ENCODE results near the gene RUBCNL. TPM values are rescaled to one million over a fixed set of nuclear protein-coding genes. Genes with fewer than 3 reads are reported as not detected.

RUBCNL gene
- total and polyA plus RNA-seq, 4 donors = 0.36 to 4.2 (median 0.96) TPM

DNA sequence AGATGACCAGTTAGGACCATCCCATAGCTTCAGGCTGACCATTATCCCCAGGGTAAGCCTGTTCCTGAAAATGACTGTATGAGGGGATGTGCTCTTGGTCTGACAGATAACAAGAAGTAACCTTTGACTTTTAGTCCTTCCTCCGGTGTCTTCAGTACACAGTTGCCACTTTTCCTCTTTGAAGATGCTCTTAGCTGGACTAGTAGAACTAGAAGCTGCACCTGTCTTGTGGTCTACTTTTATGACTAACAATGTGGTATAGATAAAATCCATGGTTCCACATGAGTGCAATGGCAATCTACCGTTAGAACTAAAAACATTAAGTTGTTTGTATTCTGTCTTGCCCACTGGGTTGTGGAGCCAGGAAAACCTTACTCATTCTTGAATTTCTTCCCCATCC is 5.9 kb upstream of the RUBCNL start:
- Histone ChIP-seq H3K4me1 (ENCODE audit: control insufficient read depth in 4 of 4, insufficient read depth in 4 of 4, low read length in 3 of 4) (peaks cover 0 to 2% (median 0%) of the 10 kb centered on the region in 4 donors), H3K27ac (ENCODE audit: low read depth in 1 of 2, low read length in 2 of 2) (no peak overlapping the region), H3K27me3 (ENCODE audit: control insufficient read depth in 4 of 4, insufficient read depth in 4 of 4, low read length in 3 of 4) (peaks cover 0 to 4% (median 0%) of the 10 kb centered on the region in 4 donors), H3K9me3 (ENCODE audit: control insufficient read depth in 4 of 4, low read length in 3 of 4) (no peaks in the 10 kb centered on the region), H3K36me3 (ENCODE audit: control insufficient read depth in 4 of 4, insufficient read depth in 3 of 4, low read depth in 1 of 4, low read length in 3 of 4) (no peaks in the 10 kb centered on the region), H3K4me3 (ENCODE audit: low read depth in 1 of 3, low read length in 3 of 3) (no peak overlapping the region), H3K9ac (ENCODE audit: low read depth in 1 of 2, low read length in 2 of 2) (no peak overlapping the region)
- DNase-seq (ENCODE audit: low spot score) = no peak
- TF ChIP-seq YY1 (IDR thresholded peaks at IDR 0.05) (no peak), SP1 (IDR thresholded peaks at IDR 0.05) (no peak), RXRA (IDR thresholded peaks at IDR 0.05) (no peak), HNF4G (IDR thresholded peaks at IDR 0.05) (no peak), FOXA2 (IDR thresholded peaks at IDR 0.05) (no peak)
- TF ChIP-seq, protein P1, sequence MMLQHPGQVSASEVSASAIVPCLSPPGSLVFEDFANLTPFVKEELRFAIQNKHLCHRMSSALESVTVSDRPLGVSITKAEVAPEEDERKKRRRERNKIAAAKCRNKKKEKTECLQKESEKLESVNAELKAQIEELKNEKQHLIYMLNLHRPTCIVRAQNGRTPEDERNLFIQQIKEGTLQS (IDR thresholded peaks at IDR 0.05) = no peak
- TF ChIP-seq, protein P2, sequence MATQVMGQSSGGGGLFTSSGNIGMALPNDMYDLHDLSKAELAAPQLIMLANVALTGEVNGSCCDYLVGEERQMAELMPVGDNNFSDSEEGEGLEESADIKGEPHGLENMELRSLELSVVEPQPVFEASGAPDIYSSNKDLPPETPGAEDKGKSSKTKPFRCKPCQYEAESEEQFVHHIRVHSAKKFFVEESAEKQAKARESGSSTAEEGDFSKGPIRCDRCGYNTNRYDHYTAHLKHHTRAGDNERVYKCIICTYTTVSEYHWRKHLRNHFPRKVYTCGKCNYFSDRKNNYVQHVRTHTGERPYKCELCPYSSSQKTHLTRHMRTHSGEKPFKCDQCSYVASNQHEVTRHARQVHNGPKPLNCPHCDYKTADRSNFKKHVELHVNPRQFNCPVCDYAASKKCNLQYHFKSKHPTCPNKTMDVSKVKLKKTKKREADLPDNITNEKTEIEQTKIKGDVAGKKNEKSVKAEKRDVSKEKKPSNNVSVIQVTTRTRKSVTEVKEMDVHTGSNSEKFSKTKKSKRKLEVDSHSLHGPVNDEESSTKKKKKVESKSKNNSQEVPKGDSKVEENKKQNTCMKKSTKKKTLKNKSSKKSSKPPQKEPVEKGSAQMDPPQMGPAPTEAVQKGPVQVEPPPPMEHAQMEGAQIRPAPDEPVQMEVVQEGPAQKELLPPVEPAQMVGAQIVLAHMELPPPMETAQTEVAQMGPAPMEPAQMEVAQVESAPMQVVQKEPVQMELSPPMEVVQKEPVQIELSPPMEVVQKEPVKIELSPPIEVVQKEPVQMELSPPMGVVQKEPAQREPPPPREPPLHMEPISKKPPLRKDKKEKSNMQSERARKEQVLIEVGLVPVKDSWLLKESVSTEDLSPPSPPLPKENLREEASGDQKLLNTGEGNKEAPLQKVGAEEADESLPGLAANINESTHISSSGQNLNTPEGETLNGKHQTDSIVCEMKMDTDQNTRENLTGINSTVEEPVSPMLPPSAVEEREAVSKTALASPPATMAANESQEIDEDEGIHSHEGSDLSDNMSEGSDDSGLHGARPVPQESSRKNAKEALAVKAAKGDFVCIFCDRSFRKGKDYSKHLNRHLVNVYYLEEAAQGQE (IDR thresholded peaks at IDR 0.05) = no peak
- WGBS = 57% methylated on average over 2 of the region's 2 CpGs

- Histone ChIP-seq H3K9ac (ENCODE audit: low read depth in 1 of 2, low read length in 2 of 2) (no peak overlapping the region), H3K4me1 (ENCODE audit: control insufficient read depth in 4 of 4, insufficient read depth in 4 of 4, low read length in 3 of 4) (peaks cover 7 to 14% (median 12%) of the 10 kb centered on the region in 4 donors), H3K9me3 (ENCODE audit: control insufficient read depth in 4 of 4, low read length in 3 of 4) (no peaks in the 10 kb centered on the region), H3K27ac (ENCODE audit: low read depth in 1 of 2, low read length in 2 of 2) (peak overlapping the region in 1 of 2 donors; percentile 45), H3K27me3 (ENCODE audit: control insufficient read depth in 4 of 4, insufficient read depth in 4 of 4, low read length in 3 of 4) (peaks cover 0 to 17% (median 6%) of the 10 kb centered on the region in 4 donors), H3K4me3 (ENCODE audit: low read depth in 1 of 3, low read length in 3 of 3) (no peak overlapping the region), H3K36me3 (ENCODE audit: control insufficient read depth in 4 of 4, insufficient read depth in 3 of 4, low read depth in 1 of 4, low read length in 3 of 4) (no peaks in the 10 kb centered on the region)
- 49% methylated on average over 9 of the region's 9 CpGs for WGBS
- DNase-seq (ENCODE audit: low spot score) = no peak
- TF ChIP-seq, protein P3, sequence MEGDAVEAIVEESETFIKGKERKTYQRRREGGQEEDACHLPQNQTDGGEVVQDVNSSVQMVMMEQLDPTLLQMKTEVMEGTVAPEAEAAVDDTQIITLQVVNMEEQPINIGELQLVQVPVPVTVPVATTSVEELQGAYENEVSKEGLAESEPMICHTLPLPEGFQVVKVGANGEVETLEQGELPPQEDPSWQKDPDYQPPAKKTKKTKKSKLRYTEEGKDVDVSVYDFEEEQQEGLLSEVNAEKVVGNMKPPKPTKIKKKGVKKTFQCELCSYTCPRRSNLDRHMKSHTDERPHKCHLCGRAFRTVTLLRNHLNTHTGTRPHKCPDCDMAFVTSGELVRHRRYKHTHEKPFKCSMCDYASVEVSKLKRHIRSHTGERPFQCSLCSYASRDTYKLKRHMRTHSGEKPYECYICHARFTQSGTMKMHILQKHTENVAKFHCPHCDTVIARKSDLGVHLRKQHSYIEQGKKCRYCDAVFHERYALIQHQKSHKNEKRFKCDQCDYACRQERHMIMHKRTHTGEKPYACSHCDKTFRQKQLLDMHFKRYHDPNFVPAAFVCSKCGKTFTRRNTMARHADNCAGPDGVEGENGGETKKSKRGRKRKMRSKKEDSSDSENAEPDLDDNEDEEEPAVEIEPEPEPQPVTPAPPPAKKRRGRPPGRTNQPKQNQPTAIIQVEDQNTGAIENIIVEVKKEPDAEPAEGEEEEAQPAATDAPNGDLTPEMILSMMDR (IDR thresholded peaks at IDR 0.05; ENCODE audit: low read depth, low read length, missing input control) = no peak
- TF ChIP-seq RAD21 (IDR thresholded peaks at IDR 0.05) (no peak), HNF4A (conservative IDR thresholded peaks at IDR 0.05) (no peak), JUND (IDR thresholded peaks at IDR 0.05) (no peak), NR2F2 (IDR thresholded peaks at IDR 0.05) (no peak), FOXA2 (IDR thresholded peaks at IDR 0.05) (no peak), TAF1 (conservative IDR thresholded peaks at IDR 0.05) (no peak), MAX (IDR thresholded peaks at IDR 0.05) (peak; percentile 49), FOXA1 (IDR thresholded peaks at IDR 0.05) (no peak), SP1 (IDR thresholded peaks at IDR 0.05) (peak; percentile 22), GABPA (IDR thresholded peaks at IDR 0.05 in 1 of 2, conservative IDR thresholded peaks at IDR 0.05 in 1 of 2) (no peak), HNF4G (IDR thresholded peaks at IDR 0.05) (no peak), ZBTB33 (IDR thresholded peaks at IDR 0.05) (no peak), EGR1 (IDR thresholded peaks at IDR 0.05; ENCODE audit: low read depth in 2 of 2) (peak in 1 of 2 donors; percentile 50), RXRA (IDR thresholded peaks at IDR 0.05) (peak; percentile 4 to 32), YY1 (IDR thresholded peaks at IDR 0.05) (no peak)
- TF ChIP-seq, protein P1 (IDR thresholded peaks at IDR 0.05) = no peak
- TF ChIP-seq, protein P2 (IDR thresholded peaks at IDR 0.05) = no peak
These were observed 2.7 kb upstream of the RUBCNL start for GRCh38 chr13:46389457-46390451.

All from liver (tissue), 9 donors.